Tibial artery (tissue), 4 donors: ENCODE data around the gene TK1.
"Not testable (repeated sequence)": the region's sequence is repeated elsewhere in the genome, so short reads cannot be mapped to it uniquely, and the experiment has no call there.

Source experiments
- DNase-seq, 2 donors: peaks; one replicate each; pipeline ENCODE4 v3.0.0-alpha.2; 2019
- H3K27ac ChIP-seq, 2 donors: fragments of 200-600 bp; sonication (generic) in 1 of 2; 1 replicate in 1 of 2; 2 replicates in 1 of 2; pipeline ENCODE4 v1.5.1; 2018 to 2019; ENCODE audit warnings: mild to moderate bottlenecking in 1 of 2
- H3K27me3 ChIP-seq, 2 donors: fragments of 200-600 bp; sonication (generic) in 1 of 2; one replicate each; pipeline versions ENCODE4 v1.5.1 to v1.6.0; 2016 to 2019
- H3K36me3 ChIP-seq, 3 donors: fragments of 200-600 bp; sonication (generic) in 2 of 3; one replicate each; pipeline ENCODE4 v1.5.1; 2016 to 2019; ENCODE audit warnings: mild to moderate bottlenecking in 2 of 3
- H3K4me1 ChIP-seq, 4 donors: fragments of 200-600 bp; sonication (generic) in 2 of 4; 1 replicate in 3 of 4; 2 replicates in 1 of 4; pipeline ENCODE4 v1.5.1; 2016 to 2019
- H3K4me3 ChIP-seq, 2 donors: fragments of 200-600 bp; sonication (generic) in 1 of 2; 1 replicate in 1 of 2; 2 replicates in 1 of 2; pipeline ENCODE4 v1.5.1; 2018 to 2019; ENCODE audit warnings: mild to moderate bottlenecking in 2 of 2
- H3K9me3 ChIP-seq, 3 donors: fragments of 200-600 bp; sonication (generic) in 1 of 3; one replicate each; pipeline ENCODE4 v1.5.1; 2016 to 2019
- CTCF ChIP-seq, 2 experiments: fragments of 200-600 bp in 1 of 2; fragments of 450-650 bp in 1 of 2; IDR thresholded peaks; one replicate each; pipeline ENCODE4 v1.5.1; 2017 to 2019; ENCODE audit warnings: antibody characterized with exemption in 2 of 2, mild to moderate bottlenecking in 1 of 2, moderate library complexity in 1 of 2
- intact Hi-C: fragments of 100-400 bp; cut with DNase I; formaldehyde crosslinking; loops from one replicate; pipeline ENCODE4 v1.15.0; 2023; ENCODE audit warnings: low total_unique reads

TK1 gene

GRCh38 chr17:78173097-78173715 is 13.6 kb downstream of the TK1 start:
- Histone ChIP-seq H3K27ac (peak overlapping the region; percentile 71 to 73), H3K9me3 (no peaks in the 10 kb centered on the region), H3K4me1 (peaks cover 11 to 73% (median 58%) of the 10 kb centered on the region in 4 donors), H3K27me3 (no peaks in the 10 kb centered on the region), H3K4me3 (no peak overlapping the region), H3K36me3 (peaks cover 5 to 30% (median 8%) of the 10 kb centered on the region in 3 donors)
- no peak for TF ChIP-seq CTCF (IDR thresholded peaks at IDR 0.05)
- intact Hi-C loops: no loop called here
- DNase-seq: no peak

- TF ChIP-seq CTCF (IDR thresholded peaks at IDR 0.05): no peak
- no peak overlapping the region for H3K4me3 ChIP-seq
Measured at GRCh38 chr17:78172249-78173051, 14.4 kb downstream of the TK1 start.

GRCh38 chr17:78171591-78172248 is 15.1 kb downstream of the TK1 start:
- Histone ChIP-seq H3K36me3 (peaks cover 5 to 30% (median 8%) of the 10 kb centered on the region in 3 donors), H3K4me1 (peaks cover 11 to 73% (median 57%) of the 10 kb centered on the region in 4 donors), H3K27ac (peak overlapping the region; percentile 71 to 73)
- H3K27me3 ChIP-seq, H3K4me3 ChIP-seq, intact Hi-C loops, DNase-seq, H3K9me3 ChIP-seq: not testable (repeated sequence)

More at GRCh38 chr17:78172249-78173051, 14.4 kb downstream of the TK1 start:
- peak; percentile 63 to 80 for DNase-seq
- intact Hi-C loops: no loop called here
- Histone ChIP-seq H3K27me3 (no peaks in the 10 kb centered on the region), H3K4me1 (peaks cover 11 to 77% (median 61%) of the 10 kb centered on the region in 4 donors), H3K27ac (peak overlapping the region; percentile 71 to 73), H3K9me3 (no peaks in the 10 kb centered on the region), H3K36me3 (peaks cover 5 to 30% (median 8%) of the 10 kb centered on the region in 3 donors)

- H3K9me3 ChIP-seq: no peaks in the 10 kb centered on the region
- peaks cover 5 to 30% (median 8%) of the 10 kb centered on the region in 3 donors for H3K36me3 ChIP-seq
- no peak for DNase-seq
- H3K4me3 ChIP-seq: no peak overlapping the region
- H3K27ac ChIP-seq: peak overlapping the region in 1 of 2 donors; percentile 73
- peaks cover 11 to 66% (median 50%) of the 10 kb centered on the region in 4 donors for H3K4me1 ChIP-seq
- intact Hi-C loops: no loop called here
- no peak for TF ChIP-seq CTCF (IDR thresholded peaks at IDR 0.05)
- no peaks in the 10 kb centered on the region for H3K27me3 ChIP-seq
Measured at GRCh38 chr17:78170692-78171590, 15.9 kb downstream of the TK1 start.

GRCh38 chr17:78168903-78169793 is 17.7 kb downstream of the TK1 start:
- Histone ChIP-seq H3K4me3 (peak overlapping the region; percentile 80 to 96), H3K4me1 (peaks cover 0 to 48% (median 34%) of the 10 kb centered on the region in 4 donors), H3K27me3 (no peaks in the 10 kb centered on the region), H3K27ac (peak overlapping the region; percentile 92 to 94), H3K36me3 (peaks cover 5 to 30% (median 8%) of the 10 kb centered on the region in 3 donors), H3K9me3 (no peaks in the 10 kb centered on the region)
- no peak for TF ChIP-seq CTCF (IDR thresholded peaks at IDR 0.05)
- intact Hi-C loops: no loop called here
- DNase-seq: peak; percentile 61 to 87
